SU-DHL-6 (cell line): ENCODE results near the gene DNAAF5.

Experiments
- EZH2phosphoT487 ChIP-seq: fragments of 200-600 bp; sonication (generic), shearing (Covaris generic); conservative IDR thresholded peaks from 2 replicates; pipeline ENCODE4 v1.6.1; 2018; ENCODE audit warnings: mild to moderate bottlenecking, antibody characterized with exemption, low read length, moderate library complexity, mixed read lengths
- TF ChIP-seq, protein P1 (sequence below): fragments of 200-600 bp; sonication (generic); IDR thresholded peaks from one replicate; pipeline ENCODE4 v1.5.1; 2017; ENCODE audit warnings: antibody characterized with exemption, mild to moderate bottlenecking, low read length, moderate library complexity; ENCODE audit not compliant: insufficient read depth, poor library complexity, severe bottlenecking

DNA sequence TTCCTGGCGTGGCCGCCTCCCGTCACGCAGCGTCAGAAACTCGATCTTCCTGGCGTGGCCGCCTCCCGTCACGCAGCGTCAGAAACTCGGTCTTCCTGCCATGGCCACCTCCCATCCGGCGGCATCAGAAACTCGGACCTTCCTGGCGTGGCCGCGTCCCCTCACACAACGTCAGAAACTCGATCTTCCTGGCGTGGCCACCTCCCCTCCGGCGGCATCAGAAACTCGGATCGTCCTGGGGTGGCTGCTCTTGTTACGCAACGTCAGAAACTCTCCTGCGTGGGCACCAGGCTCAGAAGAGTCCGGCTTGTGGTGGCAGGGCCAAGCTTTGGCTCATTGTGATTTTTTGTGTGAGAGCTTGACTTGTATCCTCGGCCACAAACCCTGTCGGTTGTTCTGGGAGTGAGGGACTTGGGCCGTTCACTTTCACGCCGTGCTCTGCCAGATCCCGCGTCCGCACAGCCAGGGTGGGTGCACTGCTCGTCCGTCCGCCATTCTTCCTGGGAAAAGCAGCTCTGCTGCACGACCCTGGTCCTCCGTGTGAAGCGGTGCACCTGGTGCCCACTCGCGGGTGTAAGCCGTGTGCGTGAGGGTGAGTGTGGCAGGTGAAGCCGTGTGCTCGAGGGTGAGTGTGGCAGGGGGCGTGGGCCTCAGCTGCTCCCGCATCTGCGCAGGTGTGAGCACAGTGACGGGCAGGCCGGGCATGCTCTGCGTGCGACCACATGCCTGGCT lies 56.4 kb downstream of the DNAAF5 start:
- TF ChIP-seq, protein P1, sequence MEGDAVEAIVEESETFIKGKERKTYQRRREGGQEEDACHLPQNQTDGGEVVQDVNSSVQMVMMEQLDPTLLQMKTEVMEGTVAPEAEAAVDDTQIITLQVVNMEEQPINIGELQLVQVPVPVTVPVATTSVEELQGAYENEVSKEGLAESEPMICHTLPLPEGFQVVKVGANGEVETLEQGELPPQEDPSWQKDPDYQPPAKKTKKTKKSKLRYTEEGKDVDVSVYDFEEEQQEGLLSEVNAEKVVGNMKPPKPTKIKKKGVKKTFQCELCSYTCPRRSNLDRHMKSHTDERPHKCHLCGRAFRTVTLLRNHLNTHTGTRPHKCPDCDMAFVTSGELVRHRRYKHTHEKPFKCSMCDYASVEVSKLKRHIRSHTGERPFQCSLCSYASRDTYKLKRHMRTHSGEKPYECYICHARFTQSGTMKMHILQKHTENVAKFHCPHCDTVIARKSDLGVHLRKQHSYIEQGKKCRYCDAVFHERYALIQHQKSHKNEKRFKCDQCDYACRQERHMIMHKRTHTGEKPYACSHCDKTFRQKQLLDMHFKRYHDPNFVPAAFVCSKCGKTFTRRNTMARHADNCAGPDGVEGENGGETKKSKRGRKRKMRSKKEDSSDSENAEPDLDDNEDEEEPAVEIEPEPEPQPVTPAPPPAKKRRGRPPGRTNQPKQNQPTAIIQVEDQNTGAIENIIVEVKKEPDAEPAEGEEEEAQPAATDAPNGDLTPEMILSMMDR: no peak
- TF ChIP-seq EZH2phosphoT487: no peak
